ENCODE measurements around the gene KRT2. TPM values are rescaled to one million over a fixed set of nuclear protein-coding genes. Genes with fewer than 3 reads are reported as not detected.

The KRT2 gene
- total and polyA plus RNA-seq, 3 experiments from 2014 or later = 0.16 TPM; not detected in 2

- Histone ChIP-seq H3K4me3 (ENCODE audit: low read length) (no peak overlapping the region), H3K27ac (ENCODE audit: low read depth, low read length) (no peak overlapping the region), H3K36me3 (ENCODE audit: insufficient read depth, low read length) (no peaks in the 10 kb centered on the region), H3K4me1 (ENCODE audit: insufficient read depth, low read length) (peaks cover 71% of the 10 kb centered on the region), H3K27me3 (ENCODE audit: insufficient read depth, low read length, poor library complexity, severe bottlenecking) (no peaks in the 10 kb centered on the region), H3K9me3 (ENCODE audit: low read length) (no peaks in the 10 kb centered on the region)
- no peak for DNase-seq
- ChIA-PET POLR2A (no interaction called here), CTCF (no interaction called here)
- Mint-ChIP-seq H3K27ac (peak overlapping the region in 3 of 8 donors; percentile 17 to 74 (median 73)), H3K4me3 (no peak overlapping the region), H3K4me1 (peaks cover 28 to 44% (median 43%) of the 10 kb centered on the region in 3 donors), H3K9me3 (no peaks in the 10 kb centered on the region), H3K36me3 (peaks cover 0 to 5% (median 0%) of the 10 kb centered on the region in 3 donors), H3K27me3 (peaks cover 4 to 30% of the 10 kb centered on the region in 2 donors)
Measured at GRCh38 chr12:52616680-52617402, 35.2 kb downstream of the KRT2 start.

GRCh38 chr12:52615912-52616311 lies 36.1 kb downstream of the KRT2 start:
- Histone ChIP-seq H3K9me3 (ENCODE audit: low read length) (no peaks in the 10 kb centered on the region), H3K27ac (ENCODE audit: low read depth, low read length) (no peak overlapping the region), H3K27me3 (ENCODE audit: insufficient read depth, low read length, poor library complexity, severe bottlenecking) (no peaks in the 10 kb centered on the region), H3K4me3 (ENCODE audit: low read length) (peak overlapping the region; percentile 4), H3K4me1 (ENCODE audit: insufficient read depth, low read length) (peaks cover 75% of the 10 kb centered on the region), H3K36me3 (ENCODE audit: insufficient read depth, low read length) (no peaks in the 10 kb centered on the region)
- Mint-ChIP-seq H3K36me3 (peaks cover 0 to 4% (median 0%) of the 10 kb centered on the region in 3 donors), H3K4me1 (peaks cover 34 to 52% (median 50%) of the 10 kb centered on the region in 3 donors), H3K9me3 (no peaks in the 10 kb centered on the region), H3K27me3 (peaks cover 4 to 27% of the 10 kb centered on the region in 2 donors), H3K27ac (peak overlapping the region in 3 of 8 donors; percentile 48 to 84 (median 83)), H3K4me3 (no peak overlapping the region)
- ChIA-PET POLR2A (no interaction called here), CTCF (no interaction called here)
- DNase-seq = no peak

GRCh38 chr12:52615208-52615868 lies 36.7 kb downstream of the KRT2 start:
- Mint-ChIP-seq H3K27me3 (peaks cover 3 to 23% of the 10 kb centered on the region in 2 donors), H3K27ac (peak overlapping the region; percentile 2 to 96 (median 64)), H3K9me3 (no peaks in the 10 kb centered on the region), H3K4me1 (peaks cover 39 to 58% (median 56%) of the 10 kb centered on the region in 3 donors), H3K36me3 (no peaks in the 10 kb centered on the region), H3K4me3 (peak overlapping the region in 2 of 7 donors; percentile 37 to 43)
- peak in 1 of 5 donors; percentile 53 for DNase-seq
- Histone ChIP-seq H3K9me3 (ENCODE audit: low read length) (no peaks in the 10 kb centered on the region), H3K4me1 (ENCODE audit: insufficient read depth, low read length) (peaks cover 76% of the 10 kb centered on the region), H3K36me3 (ENCODE audit: insufficient read depth, low read length) (no peaks in the 10 kb centered on the region), H3K27me3 (ENCODE audit: insufficient read depth, low read length, poor library complexity, severe bottlenecking) (no peaks in the 10 kb centered on the region), H3K4me3 (ENCODE audit: low read length) (peak overlapping the region; percentile 4), H3K27ac (ENCODE audit: low read depth, low read length) (no peak overlapping the region)
- CTCF ChIA-PET = no interaction called here
- POLR2A ChIA-PET = no interaction called here

GRCh38 chr12:52614381-52615207 lies 37.4 kb downstream of the KRT2 start:
- DNase-seq = no peak
- H3K27ac Mint-ChIP-seq = peak overlapping the region in 7 of 8 donors; percentile 34 to 96 (median 72)
- Histone ChIP-seq H3K9me3 (ENCODE audit: low read length) (no peaks in the 10 kb centered on the region), H3K27me3 (ENCODE audit: insufficient read depth, low read length, poor library complexity, severe bottlenecking) (no peaks in the 10 kb centered on the region), H3K4me1 (ENCODE audit: insufficient read depth, low read length) (peaks cover 82% of the 10 kb centered on the region), H3K27ac (ENCODE audit: low read depth, low read length) (no peak overlapping the region), H3K36me3 (ENCODE audit: insufficient read depth, low read length) (no peaks in the 10 kb centered on the region), H3K4me3 (ENCODE audit: low read length) (no peak overlapping the region)
- CTCF ChIA-PET = interaction anchor here (0.6 kb wide), 1 partner anchor 953 kb away, joined by 3 read pairs; no protein-coding TSS in a partner anchor
- H3K4me3 Mint-ChIP-seq = peak overlapping the region in 1 of 7 donors; percentile 7
- no peaks in the 10 kb centered on the region for H3K9me3 Mint-ChIP-seq
- no peaks in the 10 kb centered on the region for H3K36me3 Mint-ChIP-seq
- peaks cover 44 to 66% (median 63%) of the 10 kb centered on the region in 3 donors for H3K4me1 Mint-ChIP-seq
- peaks cover 3 to 22% of the 10 kb centered on the region in 2 donors for H3K27me3 Mint-ChIP-seq
- POLR2A ChIA-PET = no interaction called here

- ChIA-PET CTCF (no interaction called here), POLR2A (no interaction called here)
- no peaks in the 10 kb centered on the region for H3K9me3 Mint-ChIP-seq
- no peak for DNase-seq
- Histone ChIP-seq H3K9me3 (ENCODE audit: low read length) (no peaks in the 10 kb centered on the region), H3K36me3 (ENCODE audit: insufficient read depth, low read length) (no peaks in the 10 kb centered on the region), H3K27ac (ENCODE audit: low read depth, low read length) (no peak overlapping the region), H3K4me3 (ENCODE audit: low read length) (no peak overlapping the region), H3K4me1 (ENCODE audit: insufficient read depth, low read length) (peaks cover 93% of the 10 kb centered on the region), H3K27me3 (ENCODE audit: insufficient read depth, low read length, poor library complexity, severe bottlenecking) (no peaks in the 10 kb centered on the region)
- H3K27ac Mint-ChIP-seq = peak overlapping the region in 5 of 8 donors; percentile 29 to 75 (median 64)
- H3K4me1 Mint-ChIP-seq = peaks cover 53 to 76% (median 74%) of the 10 kb centered on the region in 3 donors
- H3K36me3 Mint-ChIP-seq = peaks cover 0 to 2% (median 0%) of the 10 kb centered on the region in 3 donors
- no peak overlapping the region for H3K4me3 Mint-ChIP-seq
- peaks cover 3 to 15% of the 10 kb centered on the region in 2 donors for H3K27me3 Mint-ChIP-seq
Measured at GRCh38 chr12:52613384-52614030, 38.5 kb downstream of the KRT2 start.

- H3K4me1 Mint-ChIP-seq = peaks cover 56 to 82% (median 82%) of the 10 kb centered on the region in 3 donors
- CTCF ChIA-PET = interaction anchor here (1.6 kb wide), 1 partner anchor 258 kb away, joined by 5 read pairs; no protein-coding TSS in a partner anchor
- H3K9me3 ChIP-seq (ENCODE audit: low read length) = no peaks in the 10 kb centered on the region
Measured at GRCh38 chr12:52612431-52613383, 39.3 kb downstream of the KRT2 start.

More at GRCh38 chr12:52612431-52613383, 39.3 kb downstream of the KRT2 start:
- Histone ChIP-seq H3K27ac (ENCODE audit: low read depth, low read length) (no peak overlapping the region), H3K4me1 (ENCODE audit: insufficient read depth, low read length) (peaks cover 98% of the 10 kb centered on the region), H3K36me3 (ENCODE audit: insufficient read depth, low read length) (no peaks in the 10 kb centered on the region), H3K27me3 (ENCODE audit: insufficient read depth, low read length, poor library complexity, severe bottlenecking) (no peaks in the 10 kb centered on the region), H3K4me3 (ENCODE audit: low read length) (no peak overlapping the region)
- POLR2A ChIA-PET = no interaction called here
- DNase-seq = peak in 1 of 5 donors; percentile 28
- H3K27me3 Mint-ChIP-seq = peaks cover 2 to 15% of the 10 kb centered on the region in 2 donors
- no peaks in the 10 kb centered on the region for H3K9me3 Mint-ChIP-seq
- peak overlapping the region in 7 of 8 donors; percentile 23 to 82 (median 66) for H3K27ac Mint-ChIP-seq
- peak overlapping the region in 2 of 7 donors; percentile 4 to 20 for H3K4me3 Mint-ChIP-seq
- H3K36me3 Mint-ChIP-seq = peaks cover 0 to 2% (median 0%) of the 10 kb centered on the region in 3 donors
